SW480 (cell line): ENCODE data around the gene CALY.
A peak's percentile ranks its signal among the peaks of the same experiment; 100 is the strongest.

Experiments used
- DNase-seq: peaks from one replicate; pipeline ENCODE4 v3.0.0-alpha.2; 2016; ENCODE audit warnings: low spot score

Gene CALY

GRCh38 chr10:133366130-133366478 lies 29.4 kb upstream of the CALY start:
- no peak for DNase-seq

GRCh38 chr10:133365461-133366129 lies 28.9 kb upstream of the CALY start:
- DNase-seq = no peak

GRCh38 chr10:133364645-133365431 lies 28.1 kb upstream of the CALY start:
- no peak for DNase-seq

GRCh38 chr10:133362846-133363245 lies 26.1 kb upstream of the CALY start:
- no peak for DNase-seq

GRCh38 chr10:133361773-133362441 lies 25.2 kb upstream of the CALY start:
- DNase-seq = no peak

- DNase-seq = no peak
These were observed 24.5 kb upstream of the CALY start for GRCh38 chr10:133361227-133361626.

GRCh38 chr10:133359972-133360610 lies 23.4 kb upstream of the CALY start:
- DNase-seq = no peak

- DNase-seq = peak; percentile 55
These were observed 22.9 kb upstream of the CALY start for GRCh38 chr10:133359554-133359971.

- no peak for DNase-seq
These were observed 22.2 kb upstream of the CALY start for GRCh38 chr10:133358925-133359310.

GRCh38 chr10:133358162-133358924 lies 21.6 kb upstream of the CALY start:
- DNase-seq = no peak

- peak; percentile 58 for DNase-seq
These were observed 20.8 kb upstream of the CALY start, which contains the start of gene FUOM for GRCh38 chr10:133357285-133358161. FUOM (minus strand) TSS chr10:133358019; CDS start chr10:133358007, 12 bp downstream.

- no peak for DNase-seq
These were observed 20.0 kb upstream of the CALY start for GRCh38 chr10:133356549-133357284.

- DNase-seq = no peak
These were observed 19.3 kb upstream of the CALY start for GRCh38 chr10:133355991-133356390.

GRCh38 chr10:133355266-133355665 lies 18.6 kb upstream of the CALY start:
- no peak for DNase-seq

- DNase-seq = no peak
These were observed 18.1 kb upstream of the CALY start for GRCh38 chr10:133354672-133355240.

GRCh38 chr10:133353988-133354605 lies 17.4 kb upstream of the CALY start:
- no peak for DNase-seq

- no peak for DNase-seq
These were observed 16.7 kb upstream of the CALY start for GRCh38 chr10:133353202-133353959.
